CD4-positive, alpha-beta T cell treated with Interleukin-17A for 4 hours (primary cell): ENCODE measurements around the gene ATF6B.

Source experiments
- DNase-seq: peaks from one replicate; pipeline ENCODE4 v3.0.0-alpha.2; 2020; ENCODE audit warnings: mixed read lengths

ATF6B gene

GRCh38 chr6:32129297-32130088, 1.4 kb upstream of the ATF6B start:
- no peak for DNase-seq

GRCh38 chr6:32128751-32129296, 778 bp upstream of the ATF6B start:
- no peak for DNase-seq

- no peak for DNase-seq
These were observed 683 bp downstream of the ATF6B start for GRCh38 chr6:32127409-32127716.

- no peak for DNase-seq
These were observed 1.2 kb downstream of the ATF6B start for GRCh38 chr6:32126880-32127279.

- DNase-seq, result no peak
These were observed 4.4 kb downstream of the ATF6B start for GRCh38 chr6:32123681-32124080.

- DNase-seq, result no peak
These were observed 7.4 kb downstream of the ATF6B start for GRCh38 chr6:32120573-32121059.

- peak; percentile 78 for DNase-seq
These were observed 9.0 kb downstream of the ATF6B start for GRCh38 chr6:32118782-32119628.

- DNase-seq, result no peak
These were observed 10.6 kb downstream of the ATF6B start for GRCh38 chr6:32117461-32117860.

GRCh38 chr6:32116674-32117073, 11.4 kb downstream of the ATF6B start:
- no peak for DNase-seq

- DNase-seq, result no peak
These were observed 12.4 kb downstream of the ATF6B start for GRCh38 chr6:32115623-32116022.

GRCh38 chr6:32114796-32115195, 13.2 kb downstream of the ATF6B start:
- no peak for DNase-seq

GRCh38 chr6:32113386-32114352, 14.4 kb downstream of the ATF6B start:
- no peak for DNase-seq

- DNase-seq, result no peak
These were observed 15.5 kb downstream of the ATF6B start for GRCh38 chr6:32112431-32112980.

- DNase-seq, result no peak
These were observed 16.5 kb downstream of the ATF6B start for GRCh38 chr6:32111424-32112066.

GRCh38 chr6:32110632-32111031, 17.4 kb downstream of the ATF6B start:
- DNase-seq, result no peak

GRCh38 chr6:32109765-32110160, 18.3 kb downstream of the ATF6B start:
- no peak for DNase-seq

GRCh38 chr6:32109114-32109764, 18.8 kb downstream of the ATF6B start, which contains the start of gene TNXB:
TSS of gene TNXB (minus strand) at chr6:32109338. CDS start at chr6:32098198, 11,140 bp downstream.
- no peak for DNase-seq

- no peak for DNase-seq
These were observed 19.3 kb downstream of the ATF6B start for GRCh38 chr6:32108727-32109113.

GRCh38 chr6:32108094-32108627, 19.9 kb downstream of the ATF6B start:
- DNase-seq, result no peak

- DNase-seq, result no peak
These were observed 20.6 kb downstream of the ATF6B start for GRCh38 chr6:32107406-32107805.

GRCh38 chr6:32105433-32105832, 22.6 kb downstream of the ATF6B start:
- no peak for DNase-seq
